ENCODE data around the gene TAS1R1.
"Not testable (repeated sequence)": the region's sequence is repeated elsewhere in the genome, so short reads cannot be mapped to it uniquely, and the experiment has no call there.

Gene TAS1R1

DNA sequence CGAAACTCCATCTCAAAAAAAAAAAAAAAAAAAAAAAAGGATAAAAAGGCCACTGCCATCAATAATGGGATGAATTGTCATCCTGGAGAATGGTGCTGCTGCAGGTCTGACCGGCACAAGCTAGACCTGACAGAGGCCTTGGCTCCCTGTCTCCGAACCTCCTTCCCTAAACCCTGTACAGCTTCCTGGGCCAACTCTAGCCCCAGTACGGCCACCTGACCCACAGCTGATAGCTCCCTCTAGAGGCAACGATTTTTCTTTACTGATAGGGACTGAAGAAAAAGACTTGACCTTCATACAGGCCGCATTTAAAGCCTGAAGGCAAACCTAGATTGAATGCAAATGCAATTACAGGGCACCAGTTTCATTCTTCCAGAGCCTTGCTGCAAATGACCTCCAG, 31.5 kb upstream of the TAS1R1 start:
- DNase-seq, result no peak

DNA sequence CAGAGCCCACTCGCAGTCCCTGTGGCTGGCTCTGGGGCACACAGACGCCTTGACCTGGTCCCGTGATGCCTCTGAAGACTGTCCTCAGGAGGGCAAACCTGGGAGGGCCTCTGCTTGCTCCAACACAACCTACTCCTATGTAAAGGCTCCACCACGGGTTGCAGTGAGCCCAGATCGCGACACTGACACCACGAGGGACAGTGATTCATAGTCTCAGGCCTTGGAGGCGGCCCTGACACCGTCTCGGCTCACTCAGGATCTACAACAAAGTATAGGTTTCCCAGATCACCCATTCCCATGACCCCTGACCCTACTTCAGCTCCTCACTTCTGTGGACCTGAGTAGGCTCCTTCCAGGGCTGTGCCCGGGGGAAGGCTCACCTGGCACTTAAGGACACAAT, 28.8 kb upstream of the TAS1R1 start:
- no peak for DNase-seq

DNA sequence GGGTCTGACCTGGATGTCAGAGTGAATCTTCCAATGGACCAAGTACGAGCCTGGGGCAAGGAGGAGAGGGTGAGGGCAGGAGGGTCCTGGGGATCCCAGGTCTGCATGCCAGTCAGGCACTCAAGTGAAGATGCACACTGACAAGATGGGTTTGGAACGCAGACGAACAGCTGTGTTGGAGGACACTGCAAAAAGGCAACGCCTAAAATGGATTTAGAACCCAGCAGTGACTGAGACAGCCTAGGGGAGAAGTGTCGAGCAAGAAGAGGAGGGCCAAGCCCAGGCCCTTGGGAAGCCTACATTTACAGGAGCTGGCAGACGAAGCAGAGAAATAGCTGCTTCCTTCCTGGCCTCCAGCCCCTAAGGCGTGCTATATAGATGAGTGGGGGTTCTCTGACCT, 26.6 kb upstream of the TAS1R1 start:
- no peak for DNase-seq

DNA sequence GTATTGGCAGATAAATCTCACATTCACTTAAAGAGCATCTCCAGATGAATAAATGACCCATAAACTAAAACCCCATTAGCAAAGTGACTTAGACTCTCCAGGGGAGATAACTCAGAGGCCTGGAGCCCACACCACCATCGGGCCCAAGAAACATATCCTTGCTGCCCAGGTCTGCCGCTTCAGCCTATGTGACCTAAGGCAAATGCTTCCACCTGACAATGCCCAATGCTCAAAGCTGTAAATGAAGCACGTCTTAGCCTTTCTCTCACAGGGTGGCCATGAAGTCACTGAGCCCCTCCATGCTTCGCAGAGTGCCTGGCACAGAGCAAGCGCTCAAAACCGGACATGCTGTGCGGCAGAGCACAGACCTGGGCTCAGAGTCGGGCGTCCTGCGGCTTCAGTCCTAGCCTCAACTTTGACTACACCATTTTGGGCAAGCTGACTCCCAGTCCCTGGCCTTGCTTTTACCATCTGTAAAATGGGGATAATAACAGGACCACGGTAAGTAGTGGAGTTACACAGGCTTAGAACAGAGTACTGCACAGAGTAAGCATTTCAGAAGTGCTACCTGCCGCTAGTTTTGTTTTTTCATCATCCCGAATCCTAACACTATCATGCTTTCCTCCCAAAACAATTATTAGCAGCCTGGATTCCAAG, 24.5 kb upstream of the TAS1R1 start:
- DNase-seq, result no peak

DNA sequence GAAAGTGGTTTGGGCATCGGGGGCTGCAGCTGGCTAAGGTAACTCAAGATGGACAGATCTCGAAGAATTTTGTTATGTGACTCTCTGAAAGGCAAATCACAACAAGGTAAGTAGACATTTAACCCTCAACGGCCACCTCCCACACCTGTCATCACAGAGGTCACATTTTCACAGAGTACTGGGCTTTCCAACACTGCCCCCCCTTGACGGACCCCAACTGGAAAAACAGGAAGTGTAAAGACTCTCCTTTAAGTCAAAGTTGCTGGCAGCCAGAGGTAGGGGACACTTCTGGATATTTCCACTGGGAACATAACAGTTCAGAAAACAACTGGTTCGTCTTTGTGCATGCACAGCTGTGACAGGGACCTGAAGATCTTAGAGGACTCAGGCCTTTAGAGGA, 23.1 kb upstream of the TAS1R1 start:
- no peak for DNase-seq

DNA sequence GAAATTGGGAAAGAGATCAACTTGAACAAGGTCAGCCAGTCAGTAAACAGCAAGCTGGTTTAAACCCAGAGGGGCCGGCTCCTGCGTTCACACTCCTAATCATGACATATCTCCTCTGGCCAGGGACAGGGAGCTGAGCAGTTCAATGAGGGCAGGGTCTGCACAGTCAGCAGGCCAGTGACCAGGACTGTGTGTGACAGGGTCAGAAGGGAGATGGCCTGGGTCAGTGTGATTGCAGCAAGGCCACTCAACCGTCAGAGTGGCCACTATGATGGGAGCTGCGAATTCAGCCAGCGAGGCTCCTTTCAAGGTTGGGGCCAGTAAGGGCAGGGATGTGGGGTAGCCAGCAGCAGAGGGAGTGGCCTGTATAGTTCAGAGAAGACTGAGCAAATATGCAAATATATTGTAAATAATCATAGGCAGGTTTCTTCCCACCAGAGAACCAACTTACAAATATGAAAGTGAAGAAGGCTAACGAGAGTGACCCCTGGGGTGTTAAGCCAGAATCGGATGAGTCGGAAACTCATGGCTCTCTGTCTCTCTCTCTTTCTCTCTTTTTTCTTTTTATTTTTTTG, 20.8 kb upstream of the TAS1R1 start:
- no peak for DNase-seq

DNA sequence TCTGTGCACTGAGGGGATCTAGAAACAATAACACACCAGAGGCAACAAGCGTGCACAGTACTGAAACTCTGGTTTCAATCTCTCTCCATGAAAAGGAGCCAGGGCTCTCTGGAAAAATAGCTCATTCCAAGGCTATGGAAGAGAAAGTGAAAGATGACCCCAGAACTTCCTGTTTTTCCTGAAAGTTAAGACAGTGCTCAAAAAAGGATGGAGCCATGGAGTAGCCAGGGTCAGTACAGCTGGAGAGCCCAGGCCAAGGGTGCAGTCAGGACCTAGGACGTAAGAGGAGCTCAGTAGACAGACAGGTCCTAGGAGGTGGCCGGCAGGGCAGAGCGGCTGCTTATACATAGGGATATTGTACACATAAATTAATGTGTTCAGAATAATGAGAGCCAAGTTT, 19.9 kb upstream of the TAS1R1 start:
- no peak for DNase-seq

DNA sequence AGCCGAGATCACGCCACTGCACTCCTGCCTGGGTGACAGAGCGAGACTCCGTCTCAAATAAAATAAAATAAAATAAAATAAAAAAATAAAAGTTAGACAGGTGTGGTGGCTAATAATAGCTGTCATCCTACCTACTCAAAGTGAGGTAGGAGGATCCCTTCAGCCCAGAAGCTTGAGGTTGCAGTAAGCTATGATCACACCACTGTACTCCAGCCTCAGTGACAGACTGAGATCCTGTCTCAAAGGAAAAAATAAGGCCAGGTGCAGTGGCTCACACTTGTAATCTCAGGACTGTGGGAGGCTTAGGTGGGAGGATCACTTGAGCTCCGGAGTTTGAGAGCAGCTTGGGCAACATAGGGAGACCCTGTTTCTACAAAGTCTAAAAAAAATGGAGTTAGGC, 18.8 kb upstream of the TAS1R1 start:
- no peak for DNase-seq

DNA sequence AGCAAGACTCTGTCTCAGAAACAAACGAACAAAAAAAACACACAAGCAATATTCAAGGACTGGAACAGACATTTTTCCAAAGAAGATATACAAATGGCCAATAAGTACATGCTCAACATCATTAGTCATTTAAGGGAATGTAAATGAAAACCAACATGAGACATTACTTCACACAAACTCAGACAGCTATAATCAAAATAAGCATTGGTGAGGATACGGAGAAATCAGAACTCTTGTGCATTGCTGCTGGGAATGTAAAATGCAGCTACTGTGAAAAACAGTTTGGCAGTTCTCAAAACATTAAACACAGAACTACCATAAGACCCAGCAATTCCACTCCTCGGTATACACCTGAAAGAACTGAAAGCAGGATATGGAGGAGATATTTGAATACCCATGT, 16.2 kb upstream of the TAS1R1 start:
- DNase-seq, result no peak

DNA sequence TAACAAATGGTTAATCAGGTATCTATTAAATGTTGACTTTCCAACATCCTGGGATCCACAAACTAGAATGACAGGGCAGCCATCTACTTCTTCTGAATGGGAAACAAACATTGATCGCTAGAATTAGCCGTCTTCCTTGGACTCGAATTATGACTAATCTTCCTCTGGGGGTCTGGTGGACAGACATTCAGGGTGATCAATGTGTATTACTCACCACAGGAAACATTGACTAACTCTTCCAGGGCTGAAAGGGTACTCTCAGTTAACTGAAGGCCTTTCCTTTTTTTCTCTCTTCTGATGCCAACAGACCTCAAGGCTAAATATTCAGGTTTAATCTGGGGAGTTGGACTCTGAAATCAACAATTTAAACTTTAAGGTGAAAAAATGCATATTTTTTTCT, 10.3 kb upstream of the TAS1R1 start:
- DNase-seq, result no peak

DNA sequence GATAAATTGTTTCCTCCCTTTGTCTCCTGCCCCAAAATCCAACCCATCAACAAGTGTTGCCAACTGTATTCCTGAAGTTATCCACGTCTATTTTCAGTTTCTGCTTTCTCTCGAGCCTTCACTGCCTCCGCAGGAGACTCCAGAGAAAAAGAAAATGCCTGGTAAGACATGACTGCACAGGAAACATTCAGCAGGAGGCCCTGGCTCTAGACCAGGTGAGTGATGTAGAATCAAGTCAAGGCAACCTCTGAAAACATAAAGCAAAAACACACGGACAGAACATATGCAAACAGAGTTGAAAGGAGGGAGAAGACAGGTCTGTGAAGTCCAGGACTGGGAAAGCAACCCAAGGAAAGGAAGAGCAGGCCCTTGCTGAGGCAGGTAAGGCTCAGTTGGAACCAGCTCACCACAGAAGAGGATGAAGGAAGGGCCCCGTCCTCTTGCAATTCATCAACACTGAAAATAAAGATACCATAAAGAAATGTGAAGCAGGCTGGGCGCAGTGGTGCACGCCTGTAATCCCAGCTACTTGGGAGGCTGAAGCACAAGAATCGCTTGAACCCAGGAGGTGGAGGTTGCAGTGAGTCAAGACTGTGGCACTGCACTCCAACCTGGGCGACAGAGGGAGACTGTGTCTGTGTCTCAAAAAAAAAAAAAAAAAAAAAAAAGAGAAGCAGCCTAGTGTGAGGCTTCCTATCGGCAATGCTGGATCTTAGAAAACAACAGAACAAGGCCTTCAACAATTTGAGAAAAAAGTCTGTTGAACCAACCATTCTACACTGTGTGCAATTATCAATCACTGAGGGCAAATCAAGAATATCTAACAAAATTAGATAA, 9.6 kb upstream of the TAS1R1 start:
- no peak for DNase-seq

DNA sequence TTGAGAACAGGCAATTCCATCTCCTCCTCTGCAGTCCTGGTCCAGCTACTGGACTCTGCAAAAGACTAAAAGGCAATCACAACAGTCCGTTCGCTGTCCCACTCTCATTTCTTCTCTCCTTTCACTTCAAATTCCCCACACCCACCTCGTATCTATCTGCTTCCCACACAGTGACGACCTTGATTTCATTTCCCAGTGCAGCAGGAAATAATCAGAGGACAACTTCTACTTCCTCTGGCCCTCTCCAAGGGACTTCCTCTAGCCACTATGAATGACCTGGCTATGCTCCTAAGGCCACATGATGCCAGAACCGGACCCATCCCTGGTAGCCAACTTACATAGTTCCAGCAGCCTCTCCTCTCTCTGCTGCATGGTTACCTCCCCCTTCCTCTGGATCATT, 8.8 kb upstream of the TAS1R1 start:
- DNase-seq, result no peak

DNA sequence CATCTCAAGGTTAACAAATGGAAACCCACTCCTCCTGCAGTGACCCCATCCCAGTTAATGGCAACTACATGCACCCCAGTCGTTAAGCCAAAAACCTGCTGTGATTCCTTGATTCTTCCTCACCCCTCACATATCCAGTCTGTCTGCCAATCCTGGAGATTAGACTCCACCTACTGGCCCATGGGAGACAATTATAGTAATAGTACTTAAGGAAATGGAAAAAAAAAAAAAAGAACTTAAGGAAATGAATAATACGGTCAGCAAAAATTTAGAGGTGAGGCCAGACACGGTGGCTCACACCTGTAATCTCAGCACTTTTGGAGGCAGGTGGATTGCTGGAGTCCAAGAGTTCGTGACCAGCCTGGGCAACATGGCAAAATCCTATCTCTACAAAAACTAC, 7.8 kb upstream of the TAS1R1 start:
- DNase-seq, result no peak

DNA sequence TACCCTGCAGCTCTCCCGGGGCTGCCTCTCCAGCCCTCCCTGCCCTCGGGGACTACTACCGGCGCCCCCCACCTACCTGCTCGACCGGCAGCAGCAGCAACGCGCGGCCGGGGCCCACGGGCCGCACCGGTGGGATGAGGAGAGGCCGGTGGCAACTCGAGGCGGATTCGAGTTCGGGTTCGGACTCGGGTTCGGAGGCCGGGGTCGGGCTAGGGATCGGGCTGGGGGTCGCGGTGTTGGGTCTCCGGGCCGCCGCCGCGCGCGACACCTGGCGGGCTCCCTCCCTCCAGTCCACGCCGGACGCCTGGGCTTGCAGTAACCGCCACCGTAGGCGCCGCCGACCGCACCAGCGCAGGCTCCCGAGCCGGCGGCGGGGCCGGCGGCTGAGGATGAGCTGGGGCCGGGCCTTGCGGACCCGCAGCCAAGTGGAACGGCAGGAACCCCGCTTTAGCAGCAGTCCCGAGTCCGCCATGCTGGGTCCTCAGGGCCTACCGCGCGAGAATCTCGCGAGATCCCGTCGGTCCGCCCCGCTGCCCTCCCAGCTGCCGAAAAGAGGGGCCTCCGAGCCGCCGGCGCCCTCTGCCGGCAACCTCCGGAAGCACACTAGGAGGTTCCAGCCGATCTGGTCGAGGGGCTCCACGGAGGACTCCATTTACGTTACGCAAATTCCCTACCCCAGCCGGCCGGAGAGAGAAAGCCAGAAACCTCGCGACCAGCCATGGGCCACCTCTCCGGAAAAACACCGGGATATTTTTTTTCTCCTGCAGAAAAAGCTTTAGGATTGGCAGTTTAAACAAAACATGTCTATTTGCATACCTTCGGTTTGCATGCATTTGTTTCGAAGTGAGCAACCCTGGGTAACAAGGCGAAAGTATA, 838 bp upstream of the TAS1R1 start, which contains the start of gene NOL9:
Gene NOL9, minus strand, starts transcription at position 483 of the 876 bp plus-strand sequence. Its CDS starts 11 bp downstream, at position 472.
- peak; percentile 74 for DNase-seq

DNA sequence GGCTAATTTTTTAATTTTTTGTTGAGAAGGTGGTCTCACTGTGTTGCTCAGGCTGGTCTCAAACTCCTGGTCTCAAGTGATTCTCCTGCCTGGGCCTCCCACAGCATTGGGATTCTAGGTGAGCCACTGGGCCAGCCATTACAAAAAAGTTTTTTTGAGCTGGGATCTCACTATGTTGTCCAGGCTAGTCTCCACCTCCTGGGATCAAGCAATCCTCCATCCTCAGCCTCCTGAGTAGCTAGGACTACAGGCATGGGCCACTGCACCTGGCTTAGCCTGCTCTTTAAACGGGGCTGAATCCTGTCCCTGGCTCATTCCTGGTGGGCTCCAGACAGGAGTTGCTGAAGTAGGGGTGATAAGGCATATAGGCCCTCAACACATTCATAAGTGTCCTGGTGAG, 2.5 kb downstream of the TAS1R1 start:
- no peak for DNase-seq

DNA sequence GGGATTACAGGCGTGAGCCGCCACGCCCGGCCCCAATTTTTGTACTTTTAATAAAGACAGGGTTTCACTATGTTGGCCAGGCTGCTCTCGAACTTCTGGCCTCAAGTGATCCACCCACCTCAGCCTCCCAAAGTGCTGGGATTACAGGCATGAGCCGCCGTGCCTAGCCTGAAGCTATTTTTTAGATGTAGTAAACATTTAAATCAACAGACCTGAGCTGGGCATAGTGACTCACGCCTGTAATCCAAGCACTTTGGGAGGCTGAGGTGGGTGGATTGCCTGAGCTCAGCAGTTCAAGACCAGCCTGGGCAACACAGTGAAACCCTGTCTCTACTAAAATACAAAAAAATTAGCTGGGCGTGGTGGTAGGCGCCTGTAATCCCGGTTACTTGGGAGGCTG, 4.1 kb downstream of the TAS1R1 start:
- not testable (repeated sequence) for DNase-seq

DNA sequence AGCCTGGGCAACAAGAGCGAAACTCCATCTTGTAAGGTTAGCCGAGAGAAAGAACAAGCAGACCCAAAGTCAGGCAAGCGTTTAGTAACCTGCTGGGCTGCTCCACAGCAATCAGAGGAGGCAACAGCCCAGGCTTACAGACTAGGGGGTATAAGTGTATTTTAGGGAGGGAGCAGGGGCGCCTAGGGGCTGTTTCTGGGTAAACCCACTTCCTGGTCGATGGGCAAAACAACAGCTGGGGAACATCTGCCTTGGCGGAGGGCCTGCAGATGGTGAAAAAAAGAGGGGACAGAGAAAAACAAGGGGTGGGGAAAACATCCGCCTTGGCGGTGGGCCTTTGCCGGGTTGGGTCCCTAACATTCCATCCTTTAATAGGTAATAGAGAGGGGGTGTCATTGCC, 5.2 kb downstream of the TAS1R1 start:
- DNase-seq, result no peak

DNA sequence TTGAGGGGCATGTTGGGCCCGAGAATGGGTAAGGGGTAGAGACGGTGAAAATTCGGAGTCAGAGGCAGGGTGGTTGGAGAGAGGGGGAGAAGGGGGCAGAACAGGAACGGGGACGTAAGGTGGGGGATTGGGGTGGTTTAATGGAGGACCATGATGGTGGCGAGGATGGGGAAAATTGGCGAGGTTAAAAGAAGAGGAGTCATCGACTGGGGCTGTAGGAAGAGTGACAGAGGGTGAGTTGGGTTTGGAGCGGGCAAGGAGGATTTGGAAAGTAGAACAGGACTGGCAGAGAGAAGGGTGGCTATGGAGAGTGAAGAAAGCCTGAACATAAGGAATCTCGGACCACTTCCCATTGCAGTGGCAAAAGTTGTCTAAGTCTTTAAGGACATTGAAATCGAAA, 13.9 kb downstream of the TAS1R1 start:
- DNase-seq, result no peak

DNA sequence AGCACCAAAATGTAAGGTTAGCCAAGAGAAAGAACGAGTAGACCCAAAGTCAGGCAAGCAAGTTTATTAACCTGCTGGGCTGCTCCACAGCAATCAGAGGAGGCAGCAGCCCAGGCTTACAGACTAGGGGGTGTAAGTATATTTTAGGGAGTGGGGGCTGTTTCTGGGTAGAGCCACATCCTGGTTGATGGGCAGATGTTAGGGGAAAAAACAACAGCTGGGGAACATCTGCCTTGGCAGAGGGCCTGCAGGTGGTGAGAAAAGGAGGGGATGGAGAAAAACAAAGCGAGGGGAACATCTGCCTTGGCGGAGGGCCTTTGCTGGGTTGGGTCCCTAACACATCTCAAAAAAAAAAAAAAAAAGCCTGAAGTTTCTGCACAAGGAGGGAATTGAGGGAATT, 15.0 kb downstream of the TAS1R1 start:
- DNase-seq, result no peak

DNA sequence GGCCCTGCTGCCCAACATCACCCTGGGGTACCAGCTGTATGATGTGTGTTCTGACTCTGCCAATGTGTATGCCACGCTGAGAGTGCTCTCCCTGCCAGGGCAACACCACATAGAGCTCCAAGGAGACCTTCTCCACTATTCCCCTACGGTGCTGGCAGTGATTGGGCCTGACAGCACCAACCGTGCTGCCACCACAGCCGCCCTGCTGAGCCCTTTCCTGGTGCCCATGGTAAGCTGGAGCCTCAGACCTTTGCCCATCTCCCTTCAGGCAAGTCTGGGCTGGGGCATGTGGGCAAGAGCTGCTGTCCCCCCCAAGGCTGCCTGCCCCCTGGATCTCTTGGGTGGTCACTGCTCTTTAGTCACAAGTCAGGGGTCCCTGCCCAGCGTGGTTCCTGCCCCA, 15.9 kb downstream of the TAS1R1 start:
- DNase-seq, result no peak

DNA sequence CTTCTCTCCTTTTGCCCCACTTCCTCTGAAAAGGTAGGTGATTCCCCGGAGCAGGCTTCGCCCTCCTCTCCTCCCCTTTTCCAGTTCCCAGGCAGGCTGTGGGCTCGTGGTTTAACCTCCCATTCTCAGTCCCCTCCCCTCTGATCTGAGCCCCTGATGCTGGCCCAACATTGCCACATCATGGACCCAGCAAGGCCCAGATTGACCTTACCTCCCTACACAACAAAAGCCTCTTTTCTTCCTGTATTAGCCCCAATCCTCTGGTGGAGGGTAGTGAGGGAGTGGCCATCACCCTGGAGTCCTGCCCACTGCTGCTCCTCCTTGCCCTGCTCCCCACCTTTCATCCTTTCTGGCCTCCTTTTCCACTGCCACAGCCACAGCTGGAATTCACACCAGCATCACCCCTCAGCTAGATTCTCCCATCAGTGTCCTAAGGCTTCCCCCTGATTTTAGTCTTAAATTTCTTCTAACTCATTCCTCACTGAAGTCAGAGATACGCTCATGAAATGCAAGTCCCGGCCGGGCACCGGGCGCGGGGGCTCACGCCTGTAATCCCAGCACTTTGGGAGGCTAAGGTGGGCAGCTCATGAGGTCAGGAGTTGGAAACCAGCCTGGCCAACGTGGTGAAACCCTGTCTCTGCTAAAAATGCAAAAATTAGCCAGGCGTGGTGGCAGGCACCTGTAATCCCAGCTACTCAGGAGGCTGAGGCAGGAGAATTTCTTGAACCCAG, 17.7 kb downstream of the TAS1R1 start:
- DNase-seq, result no peak

DNA sequence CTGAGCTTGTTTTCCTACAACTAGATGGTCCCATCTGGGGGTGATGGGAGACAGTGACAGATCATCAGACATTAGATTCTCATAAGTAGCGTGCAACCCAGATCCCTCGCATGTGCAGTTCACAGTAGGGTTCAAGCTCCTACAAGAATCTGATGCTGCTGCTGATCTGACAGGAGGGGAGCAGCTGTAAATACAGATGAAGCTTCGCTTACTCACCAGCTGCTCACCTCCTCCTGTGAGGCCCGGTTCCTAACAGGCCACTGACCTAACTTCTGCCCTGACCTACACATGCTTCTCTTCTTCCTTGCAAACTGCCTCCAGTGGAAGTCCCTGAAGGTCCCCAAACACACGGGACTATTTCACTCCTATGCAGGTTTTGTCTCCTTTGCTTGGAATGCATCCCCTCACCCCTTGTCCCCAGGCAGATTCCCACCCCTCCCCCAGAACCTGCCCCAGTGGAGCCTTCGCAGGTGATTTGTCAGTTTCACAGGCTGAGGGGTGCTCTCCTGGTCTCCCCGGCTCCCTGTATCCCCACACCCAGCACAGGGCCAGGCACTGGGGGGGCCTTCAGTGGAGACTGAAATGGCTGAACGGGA, 19.0 kb downstream of the TAS1R1 start:
- DNase-seq, result no peak

Data from NCI-H1694 (cell line).